Measurements from ENCODE around the gene SFXN2. TPM values are rescaled to one million over a fixed set of nuclear protein-coding genes. Genes with fewer than 3 reads are reported as not detected.

SFXN2 gene
- total RNA-seq, 4 donors from 2014 or later: 2.6 to 8.1 (median 4.4) TPM

GRCh38 chr10:102673236-102673818, 41.1 kb upstream of the SFXN2 start:
- TF ChIP-seq CTCF (IDR thresholded peaks at IDR 0.05; ENCODE audit: low read depth): no peak

- no peak for TF ChIP-seq CTCF (IDR thresholded peaks at IDR 0.05; ENCODE audit: low read depth)
These were observed 40.5 kb upstream of the SFXN2 start for GRCh38 chr10:102673819-102674511.

DNA sequence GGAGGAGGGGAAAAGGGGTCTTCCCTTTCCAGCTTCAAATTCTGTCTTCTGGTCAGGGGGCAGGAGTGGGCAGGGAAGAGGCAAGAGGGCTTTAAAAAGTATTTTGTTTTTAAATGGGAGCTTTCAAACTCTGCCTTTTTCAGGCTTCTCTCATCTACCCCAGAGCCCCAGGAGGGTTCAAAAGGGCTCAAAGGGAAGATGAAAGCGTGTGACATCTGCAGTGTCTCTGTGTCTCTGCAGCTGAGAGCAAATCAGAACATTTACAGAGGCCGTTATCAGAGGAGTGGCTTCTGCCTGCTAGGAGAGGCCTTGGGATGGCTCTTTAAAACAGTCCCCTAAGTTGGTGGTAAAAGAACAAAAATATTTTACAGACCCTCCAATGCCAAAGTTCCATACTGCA, 39.9 kb upstream of the SFXN2 start:
- no peak for TF ChIP-seq CTCF (IDR thresholded peaks at IDR 0.05; ENCODE audit: low read depth)

DNA sequence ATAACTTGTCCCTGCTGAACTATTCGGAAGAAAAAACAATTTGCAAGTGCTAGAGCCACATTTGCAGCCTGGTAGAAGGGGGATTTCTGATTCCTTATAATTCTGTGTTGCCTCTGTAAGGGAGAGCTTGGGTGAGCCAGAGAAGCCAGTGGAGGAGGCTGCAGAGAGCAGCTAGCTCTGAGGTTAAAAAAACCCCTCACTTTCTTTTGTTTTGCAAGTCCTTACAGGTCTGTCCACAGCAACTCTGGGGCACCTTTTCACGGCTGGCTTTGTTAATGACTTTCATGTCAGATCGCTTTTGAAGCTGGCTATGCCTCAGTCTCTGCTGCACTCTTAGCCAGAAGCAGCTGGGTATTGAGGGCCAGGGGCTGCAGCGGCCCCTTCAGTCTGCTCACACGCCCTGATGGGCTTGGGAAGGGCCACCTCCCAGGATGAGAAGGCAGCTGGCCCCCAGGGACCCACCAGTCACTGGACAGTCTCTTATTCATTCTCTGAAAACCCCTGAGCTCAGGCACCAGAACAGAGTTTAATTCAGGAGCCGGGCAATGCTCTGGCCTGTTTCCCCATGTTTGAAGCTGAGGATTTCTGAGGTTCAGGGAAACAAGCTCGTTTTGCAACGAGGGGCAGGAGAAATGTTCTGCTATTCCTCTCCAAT, 39.3 kb upstream of the SFXN2 start:
- TF ChIP-seq CTCF (IDR thresholded peaks at IDR 0.05; ENCODE audit: low read depth): no peak

GRCh38 chr10:102675666-102676533, 38.5 kb upstream of the SFXN2 start:
- no peak for TF ChIP-seq CTCF (IDR thresholded peaks at IDR 0.05; ENCODE audit: low read depth)

DNA sequence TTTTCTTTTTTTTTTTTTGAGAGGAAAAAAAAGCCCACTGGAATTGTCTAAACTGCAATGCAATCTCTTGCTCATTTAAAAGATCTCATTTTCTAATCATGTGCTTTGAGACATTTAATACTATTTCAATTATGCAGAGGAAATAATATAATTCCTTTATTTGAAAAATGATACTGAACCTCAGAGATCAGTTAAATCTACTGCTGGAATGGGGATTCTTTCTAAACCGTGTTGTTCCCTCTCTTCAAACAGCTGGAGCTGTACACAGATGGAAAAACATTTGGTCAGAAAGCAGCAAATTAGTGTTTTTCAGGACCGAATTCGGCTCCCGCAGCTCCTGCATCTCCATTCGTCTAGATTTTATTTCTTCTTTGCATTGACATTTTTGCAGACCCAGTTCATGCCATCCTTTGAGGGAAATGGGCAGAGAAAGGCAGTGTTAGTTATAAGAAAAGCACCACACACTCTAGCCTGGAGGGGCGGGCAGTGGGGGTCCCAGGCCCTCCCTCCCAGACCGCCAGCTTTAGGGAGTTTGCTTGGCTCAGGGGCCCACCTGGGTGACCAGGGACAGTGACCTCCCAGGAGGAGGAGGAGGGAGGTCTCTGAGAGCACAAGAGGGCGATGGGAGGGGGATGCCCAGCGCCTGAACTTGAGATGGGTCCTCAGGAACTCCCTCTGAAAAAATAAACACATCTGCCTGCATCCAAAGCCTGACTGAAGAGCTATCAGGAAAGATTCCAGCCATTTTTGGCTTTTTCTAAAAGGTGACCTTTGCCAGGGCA, 37.7 kb upstream of the SFXN2 start:
- TF ChIP-seq CTCF (IDR thresholded peaks at IDR 0.05; ENCODE audit: low read depth): no peak

Data from subcutaneous adipose tissue (tissue), 4 donors.